Neural cell (in vitro differentiated cells): ENCODE results near the gene AMIGO1. TPM values are rescaled to one million over a fixed set of nuclear protein-coding genes. Genes with fewer than 3 reads are reported as not detected.

Experiments
- H2AFZ ChIP-seq: fragments of 200-600, 300-800 bp; sonication (generic), shearing (Covaris generic); 2 replicates; pipeline ENCODE4 v1.6.0; 2014; ENCODE audit warnings: low read depth, mild to moderate bottlenecking, antibody characterized with exemption, low read length, moderate library complexity
- H3F3A ChIP-seq: fragments of 200-600 bp; shearing (Covaris generic); 2 replicates; pipeline ENCODE4 v1.6.1; 2016; ENCODE audit warnings: mild to moderate bottlenecking, moderate library complexity, mixed read lengths, antibody characterized with exemption, low read length; ENCODE audit not compliant: insufficient read depth, poor library complexity, severe bottlenecking
- H3K27ac ChIP-seq: fragments of 200-600, 300-800 bp; sonication (generic), shearing (Covaris generic); 2 replicates; pipeline ENCODE4 v1.5.1; 2014; ENCODE audit warnings: mild to moderate bottlenecking, low read length, moderate library complexity
- H3K27me3 ChIP-seq: fragments of 300-800, 200-600 bp; sonication (generic), shearing (Covaris generic); 2 replicates; pipeline ENCODE4 v1.6.0; 2014; ENCODE audit warnings: mild to moderate bottlenecking, low read depth, low read length, moderate library complexity; ENCODE audit not compliant: insufficient read depth
- H3K36me3 ChIP-seq: fragments of 300-800, 200-600 bp; sonication (generic), shearing (Covaris generic); 2 replicates; pipeline ENCODE4 v1.5.1; 2014; ENCODE audit warnings: mild to moderate bottlenecking, antibody characterized with exemption, low read length, moderate library complexity; ENCODE audit not compliant: insufficient read depth
- H3K4me2 ChIP-seq: fragments of 300-800, 200-600 bp; sonication (generic), shearing (Covaris generic); 2 replicates; pipeline ENCODE4 v1.6.0; 2014; ENCODE audit warnings: mild to moderate bottlenecking, low read length
- H3K4me3 ChIP-seq: fragments of 300-800, 200-600 bp; sonication (generic), shearing (Covaris generic); 2 replicates; pipeline ENCODE4 v1.5.1; 2014; ENCODE audit warnings: mild to moderate bottlenecking, low read length, moderate library complexity
- H3K79me2 ChIP-seq: fragments of 200-600 bp; shearing (Covaris generic); replicated peaks from 2 replicates; pipeline ENCODE4 v1.6.0; 2014; ENCODE audit warnings: mild to moderate bottlenecking, low read length, moderate library complexity; ENCODE audit not compliant: insufficient read depth
- H3K9ac ChIP-seq: fragments of 300-800, 200-600 bp; sonication (generic), shearing (Covaris generic); 2 replicates; pipeline ENCODE4 v1.6.1; 2016; ENCODE audit warnings: mild to moderate bottlenecking, low read length, mixed read lengths
- H3K9me2 ChIP-seq: fragments of 200-600 bp; shearing (Covaris generic); 2 replicates; pipeline ENCODE4 v1.6.1; 2016; ENCODE audit warnings: mild to moderate bottlenecking, low read length, mixed read lengths; ENCODE audit not compliant: insufficient read depth
- H3K9me3 ChIP-seq: fragments of 200-600, 300-800 bp; sonication (generic), shearing (Covaris generic); 2 replicates; pipeline ENCODE4 v1.6.1; 2016; ENCODE audit warnings: mild to moderate bottlenecking, mixed run types, low read length, moderate library complexity, mixed read lengths
- H4K20me1 ChIP-seq: fragments of 200-600 bp; shearing (Covaris generic); 2 replicates; pipeline ENCODE4 v1.6.1; 2016; ENCODE audit warnings: mild to moderate bottlenecking, mixed run types; ENCODE audit not compliant: insufficient read depth
- CTCF ChIP-seq: fragments of 450-650 bp; IDR thresholded peaks from 2 replicates; pipeline ENCODE4 v1.5.1; 2014; ENCODE audit warnings: antibody characterized with exemption, mild to moderate bottlenecking, moderate library complexity; ENCODE audit not compliant: poor library complexity, severe bottlenecking
- EP300 ChIP-seq: fragments of 450-650 bp; conservative IDR thresholded peaks from 2 replicates; pipeline ENCODE4 v1.6.1; 2014; ENCODE audit warnings: antibody characterized with exemption, mild to moderate bottlenecking, moderate library complexity; ENCODE audit not compliant: poor library complexity, severe bottlenecking
- EZH2 ChIP-seq: fragments of 200-600, 300-800 bp; shearing (Covaris generic), sonication (generic); IDR thresholded peaks from 2 replicates; pipeline ENCODE4 v1.6.1; 2014; ENCODE audit warnings: antibody characterized with exemption, low read length, borderline replicate concordance, mild to moderate bottlenecking; ENCODE audit not compliant: insufficient read depth, poor library complexity, severe bottlenecking
- MXI1 ChIP-seq: fragments of 450-650 bp; conservative IDR thresholded peaks from 2 replicates; pipeline ENCODE4 v1.6.1; 2014; ENCODE audit warnings: antibody characterized with exemption, mild to moderate bottlenecking; ENCODE audit not compliant: poor library complexity, severe bottlenecking
- POLR2AphosphoS5 ChIP-seq: IDR thresholded peaks from 2 replicates; pipeline ENCODE4 v1.6.1; 2012
- RAD21 ChIP-seq: fragments of 450-650 bp; conservative IDR thresholded peaks from 2 replicates; pipeline ENCODE4 v1.6.1; 2014; ENCODE audit warnings: antibody characterized with exemption, mild to moderate bottlenecking, moderate library complexity
- REST ChIP-seq: IDR thresholded peaks from 2 replicates; pipeline ENCODE4 v1.6.1; 2012; ENCODE audit warnings: borderline replicate concordance
- SMC3 ChIP-seq: fragments of 450-650 bp; conservative IDR thresholded peaks from 2 replicates; pipeline ENCODE4 v1.6.1; 2014; ENCODE audit warnings: antibody characterized with exemption, mild to moderate bottlenecking, moderate library complexity; ENCODE audit not compliant: poor library complexity
- TAF1 ChIP-seq: IDR thresholded peaks from 2 replicates; pipeline ENCODE4 v1.6.1; 2012; ENCODE audit warnings: low read depth
- polyA plus RNA-seq: library from polyadenylated mRNA; depleted of rRNA; stranded (reverse); fragments of >200 nt; gene quantifications from 2 replicates; pipeline ENCODE4 v1.2.3, GENCODE V29; 2014

AMIGO1 gene
- polyA plus RNA-seq, 1 donor from 2014 or later: 12.6 TPM

GRCh38 chr1:109542657-109543056 lies 33.1 kb upstream of the AMIGO1 start:
- Histone ChIP-seq H3F3A (no peaks in the 10 kb centered on the region), H2AFZ (no peak overlapping the region), H3K4me3 (no peak overlapping the region), H3K27ac (no peak overlapping the region), H3K4me2 (no peak overlapping the region), H3K9ac (no peak overlapping the region), H3K9me2 (no peaks in the 10 kb centered on the region), H3K9me3 (no peaks in the 10 kb centered on the region), H3K27me3 (no peaks in the 10 kb centered on the region), H3K79me2 (peaks cover 6% of the 10 kb centered on the region), H3K36me3 (no peaks in the 10 kb centered on the region), H4K20me1 (no peaks in the 10 kb centered on the region)
- no peak for TF ChIP-seq EZH2
- no peak for TF ChIP-seq MXI1
- TF ChIP-seq EP300: no peak
- TF ChIP-seq REST: no peak
- TF ChIP-seq SMC3: no peak
- no peak for TF ChIP-seq CTCF
- no peak for TF ChIP-seq TAF1
- TF ChIP-seq POLR2AphosphoS5: no peak
- TF ChIP-seq RAD21: no peak

GRCh38 chr1:109541102-109541501 lies 31.6 kb upstream of the AMIGO1 start:
- Histone ChIP-seq H3K79me2 (no peaks in the 10 kb centered on the region), H2AFZ (no peak overlapping the region), H3K27ac (no peak overlapping the region), H3K4me2 (no peak overlapping the region), H3K36me3 (no peaks in the 10 kb centered on the region), H3K9me2 (no peaks in the 10 kb centered on the region), H3K27me3 (no peaks in the 10 kb centered on the region), H3K9ac (no peak overlapping the region), H3K4me3 (peak overlapping the region; percentile 72), H3F3A (no peaks in the 10 kb centered on the region), H4K20me1 (no peaks in the 10 kb centered on the region), H3K9me3 (no peaks in the 10 kb centered on the region)
- no peak for TF ChIP-seq TAF1
- no peak for TF ChIP-seq CTCF
- no peak for TF ChIP-seq POLR2AphosphoS5
- TF ChIP-seq EZH2: no peak
- no peak for TF ChIP-seq SMC3
- no peak for TF ChIP-seq EP300
